GM18909 (cell line): ENCODE results near the gene USH2A.

ENCODE experiments used
- ATAC-seq: cut with Tn5 transposase; IDR thresholded peaks from one replicate; pipeline ENCODE4 v1.9.1; 2021; ENCODE audit warnings: mild to moderate bottlenecking; ENCODE audit not compliant: unreplicated experiment, poor library complexity

The USH2A gene

GRCh38 chr1:215589650-215590435 lies 833.4 kb downstream of the USH2A start:
- ATAC-seq = no peak

- peak; percentile 54 for ATAC-seq
Observed at GRCh38 chr1:215584389-215584788, 838.9 kb downstream of the USH2A start.

GRCh38 chr1:215583185-215583749 lies 840.0 kb downstream of the USH2A start:
- ATAC-seq = peak; percentile 28

- no peak for ATAC-seq
Observed at GRCh38 chr1:215581896-215582295, 841.4 kb downstream of the USH2A start.
